ENCODE results near the gene TGM5. TPM values are rescaled to one million over a fixed set of nuclear protein-coding genes. Genes with fewer than 3 reads are reported as not detected.

Gene TGM5
- total and polyA plus RNA-seq, 4 donors: 0.15 TPM; not detected in 3

- Histone ChIP-seq H3K4me1 (ENCODE audit: control insufficient read depth in 5 of 5, insufficient read depth in 5 of 5, low read length in 5 of 5) (peaks cover 0 to 3% (median 0%) of the 10 kb centered on the region in 5 donors), H3K4me3 (no peak overlapping the region), H3K27ac (ENCODE audit: low read depth in 1 of 2, low read length in 1 of 2) (no peak overlapping the region), H3K27me3 (ENCODE audit: control insufficient read depth in 3 of 3, insufficient read depth in 3 of 3, low read length in 2 of 3) (no peaks in the 10 kb centered on the region), H3K9me3 (ENCODE audit: control insufficient read depth in 4 of 4, insufficient read depth in 3 of 4, low read length in 3 of 4) (peaks cover 0 to 2% (median 0%) of the 10 kb centered on the region in 4 donors), H3K9ac (ENCODE audit: insufficient read depth in 1 of 2, low read length in 2 of 2) (no peak overlapping the region), H3K36me3 (ENCODE audit: control insufficient read depth in 4 of 4, insufficient read depth in 4 of 4, low read length in 4 of 4) (no peaks in the 10 kb centered on the region)
- TF ChIP-seq, protein P1, sequence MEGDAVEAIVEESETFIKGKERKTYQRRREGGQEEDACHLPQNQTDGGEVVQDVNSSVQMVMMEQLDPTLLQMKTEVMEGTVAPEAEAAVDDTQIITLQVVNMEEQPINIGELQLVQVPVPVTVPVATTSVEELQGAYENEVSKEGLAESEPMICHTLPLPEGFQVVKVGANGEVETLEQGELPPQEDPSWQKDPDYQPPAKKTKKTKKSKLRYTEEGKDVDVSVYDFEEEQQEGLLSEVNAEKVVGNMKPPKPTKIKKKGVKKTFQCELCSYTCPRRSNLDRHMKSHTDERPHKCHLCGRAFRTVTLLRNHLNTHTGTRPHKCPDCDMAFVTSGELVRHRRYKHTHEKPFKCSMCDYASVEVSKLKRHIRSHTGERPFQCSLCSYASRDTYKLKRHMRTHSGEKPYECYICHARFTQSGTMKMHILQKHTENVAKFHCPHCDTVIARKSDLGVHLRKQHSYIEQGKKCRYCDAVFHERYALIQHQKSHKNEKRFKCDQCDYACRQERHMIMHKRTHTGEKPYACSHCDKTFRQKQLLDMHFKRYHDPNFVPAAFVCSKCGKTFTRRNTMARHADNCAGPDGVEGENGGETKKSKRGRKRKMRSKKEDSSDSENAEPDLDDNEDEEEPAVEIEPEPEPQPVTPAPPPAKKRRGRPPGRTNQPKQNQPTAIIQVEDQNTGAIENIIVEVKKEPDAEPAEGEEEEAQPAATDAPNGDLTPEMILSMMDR (IDR thresholded peaks at IDR 0.05; ENCODE audit: control extremely low read depth, extremely low read depth): no peak
- ATAC-seq (ENCODE audit: insufficient read depth, low FRiP score): no peak
- 16 to 45% methylated on average over 5 of the region's 5 CpGs for WGBS, 2 donors
- DNase-seq: no peak
These were observed 17.0 kb downstream of the TGM5 start for GRCh38 chr15:43249699-43250203.

- Histone ChIP-seq H3K4me1 (ENCODE audit: control insufficient read depth in 5 of 5, insufficient read depth in 5 of 5, low read length in 5 of 5) (peaks cover 0 to 3% (median 0%) of the 10 kb centered on the region in 5 donors), H3K27ac (ENCODE audit: low read depth in 1 of 2, low read length in 1 of 2) (no peak overlapping the region), H3K9me3 (ENCODE audit: control insufficient read depth in 4 of 4, insufficient read depth in 3 of 4, low read length in 3 of 4) (peaks cover 0 to 2% (median 0%) of the 10 kb centered on the region in 4 donors), H3K4me3 (no peak overlapping the region), H3K36me3 (ENCODE audit: control insufficient read depth in 4 of 4, insufficient read depth in 4 of 4, low read length in 4 of 4) (no peaks in the 10 kb centered on the region), H3K9ac (ENCODE audit: insufficient read depth in 1 of 2, low read length in 2 of 2) (no peak overlapping the region), H3K27me3 (ENCODE audit: control insufficient read depth in 3 of 3, insufficient read depth in 3 of 3, low read length in 2 of 3) (no peaks in the 10 kb centered on the region)
- DNase-seq (no peak), ATAC-seq (ENCODE audit: insufficient read depth, low FRiP score) (no peak)
- 55 to 68% methylated on average over 2 of the region's 2 CpGs for WGBS, 2 donors
- TF ChIP-seq, protein P1 (IDR thresholded peaks at IDR 0.05; ENCODE audit: control extremely low read depth, extremely low read depth): no peak
These were observed 17.5 kb downstream of the TGM5 start for GRCh38 chr15:43249236-43249635.

- WGBS, 2 donors: 46 to 58% methylated on average over 6 of the region's 6 CpGs
- H3K36me3 ChIP-seq (ENCODE audit: control insufficient read depth in 4 of 4, insufficient read depth in 4 of 4, low read length in 4 of 4): no peaks in the 10 kb centered on the region
- no peak overlapping the region for H3K27ac ChIP-seq (ENCODE audit: low read depth in 1 of 2, low read length in 1 of 2)
- TF ChIP-seq, protein P1 (IDR thresholded peaks at IDR 0.05; ENCODE audit: control extremely low read depth, extremely low read depth): no peak
- no peaks in the 10 kb centered on the region for H3K4me1 ChIP-seq (ENCODE audit: control insufficient read depth in 5 of 5, insufficient read depth in 5 of 5, low read length in 5 of 5)
- DNase-seq: no peak
- ATAC-seq (ENCODE audit: insufficient read depth, low FRiP score): no peak
- H3K9me3 ChIP-seq (ENCODE audit: control insufficient read depth in 4 of 4, insufficient read depth in 3 of 4, low read length in 3 of 4): no peaks in the 10 kb centered on the region
- H3K27me3 ChIP-seq (ENCODE audit: control insufficient read depth in 3 of 3, insufficient read depth in 3 of 3, low read length in 2 of 3): no peaks in the 10 kb centered on the region
- no peak overlapping the region for H3K9ac ChIP-seq (ENCODE audit: insufficient read depth in 1 of 2, low read length in 2 of 2)
- no peak overlapping the region for H3K4me3 ChIP-seq
These were observed 20.4 kb downstream of the TGM5 start for GRCh38 chr15:43246261-43246774.

DNA sequence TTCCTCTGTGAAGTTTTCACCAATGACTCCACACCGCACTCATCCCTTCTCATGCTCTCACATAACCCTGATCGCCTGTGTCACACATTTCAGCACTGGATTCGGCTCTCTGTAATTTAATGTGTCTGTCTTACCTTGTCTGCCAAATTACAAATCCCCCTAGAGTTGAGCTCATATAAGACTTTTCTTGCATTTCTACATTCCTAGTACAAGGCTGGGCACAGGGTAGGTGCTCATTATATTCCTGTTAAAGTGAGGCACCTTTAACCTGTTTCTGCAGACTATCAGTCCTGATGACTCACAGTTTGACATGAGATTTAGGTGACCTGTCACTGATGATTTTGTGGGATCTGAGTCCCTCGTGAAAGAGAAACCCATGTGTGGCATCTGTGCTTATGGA is 22.6 kb downstream of the TGM5 start:
- H3K27ac ChIP-seq (ENCODE audit: low read depth in 1 of 2, low read length in 1 of 2): no peak overlapping the region
- TF ChIP-seq, protein P1 (IDR thresholded peaks at IDR 0.05; ENCODE audit: control extremely low read depth, extremely low read depth): no peak
- no peaks in the 10 kb centered on the region for H3K9me3 ChIP-seq (ENCODE audit: control insufficient read depth in 4 of 4, insufficient read depth in 3 of 4, low read length in 3 of 4)
- no peak overlapping the region for H3K9ac ChIP-seq (ENCODE audit: insufficient read depth in 1 of 2, low read length in 2 of 2)
- H3K4me1 ChIP-seq (ENCODE audit: control insufficient read depth in 5 of 5, insufficient read depth in 5 of 5, low read length in 5 of 5): no peaks in the 10 kb centered on the region
- ATAC-seq (ENCODE audit: insufficient read depth, low FRiP score) (no peak), DNase-seq (no peak)
- no peak overlapping the region for H3K4me3 ChIP-seq
- 88 to 95% methylated on average over 4 of the region's 4 CpGs for WGBS, 2 donors
- H3K36me3 ChIP-seq (ENCODE audit: control insufficient read depth in 4 of 4, insufficient read depth in 4 of 4, low read length in 4 of 4): no peaks in the 10 kb centered on the region
- H3K27me3 ChIP-seq (ENCODE audit: control insufficient read depth in 3 of 3, insufficient read depth in 3 of 3, low read length in 2 of 3): no peaks in the 10 kb centered on the region
